ENCODE measurements around the gene WNT2B.

Gene WNT2B

GRCh38 chr1:112504661-112505399, 3.9 kb upstream of the WNT2B start:
- DNase-seq (ENCODE audit: low read depth in 2 of 2), result no peak

DNA sequence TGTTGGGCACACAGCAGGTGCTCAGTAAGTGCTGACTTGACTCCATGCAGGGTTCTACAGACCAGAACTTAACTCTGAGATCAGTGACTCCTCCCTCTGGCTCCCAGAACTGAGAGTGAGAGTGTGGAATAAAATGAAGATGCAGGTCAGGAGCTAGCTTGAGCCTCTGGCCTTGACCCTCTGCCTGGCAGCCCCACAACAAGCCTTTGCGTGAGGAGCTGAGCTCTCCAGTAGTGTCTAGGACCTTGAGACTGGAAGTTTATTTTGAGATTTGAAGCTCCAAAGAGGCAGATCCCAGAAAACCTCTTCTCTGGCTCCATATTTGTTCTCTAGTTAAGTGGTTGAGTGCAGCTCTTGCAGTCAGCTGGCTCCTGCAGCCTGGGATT, 3.4 kb upstream of the WNT2B start:
- no peak for DNase-seq (ENCODE audit: low read depth in 2 of 2)

GRCh38 chr1:112505878-112506277, 2.9 kb upstream of the WNT2B start:
- no peak for DNase-seq (ENCODE audit: low read depth in 2 of 2)

DNA sequence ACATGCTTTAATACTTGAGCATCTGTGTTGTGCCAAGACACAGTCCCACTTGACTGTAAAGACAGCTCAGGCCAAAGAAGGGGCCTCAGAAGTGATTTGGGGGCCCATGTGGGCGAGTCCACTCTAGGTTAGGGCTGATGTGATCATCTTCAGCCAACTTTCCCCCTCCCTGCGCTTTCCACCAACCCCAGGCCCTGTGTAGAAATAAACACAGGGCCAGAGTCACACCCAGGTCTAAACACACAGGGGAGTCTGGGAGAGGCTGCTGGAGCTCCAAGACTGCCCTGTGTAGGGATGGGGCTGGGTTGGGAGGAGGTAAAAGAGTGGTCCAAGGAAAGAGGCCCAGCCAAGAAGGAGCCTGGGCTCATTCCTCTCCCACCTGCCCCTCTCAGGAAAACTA, 2.5 kb upstream of the WNT2B start:
- no peak for DNase-seq (ENCODE audit: low read depth in 2 of 2)

GRCh38 chr1:112506731-112507130, 2.0 kb upstream of the WNT2B start:
- no peak for DNase-seq (ENCODE audit: low read depth in 2 of 2)

DNA sequence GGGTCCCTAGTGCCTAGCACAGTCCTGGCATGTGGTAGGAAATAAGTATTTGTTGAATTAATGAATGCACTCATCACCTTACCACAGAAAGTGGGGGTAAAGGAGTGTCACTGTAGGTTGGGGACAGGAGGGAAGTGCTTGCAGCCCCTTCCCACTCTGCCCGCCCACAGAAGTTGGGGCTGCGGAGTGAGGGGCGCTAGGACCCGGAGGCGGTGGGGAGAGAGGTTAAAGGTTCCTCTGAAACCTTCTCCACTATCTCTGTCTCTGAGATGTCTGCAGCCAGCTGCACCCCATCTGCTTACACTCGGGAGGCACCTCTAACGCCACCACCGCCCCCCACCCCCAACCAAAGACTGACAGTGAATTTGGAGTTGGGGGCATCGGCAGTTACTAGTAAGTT, 1.4 kb upstream of the WNT2B start:
- DNase-seq (ENCODE audit: low read depth in 2 of 2), result no peak

GRCh38 chr1:112507921-112508277, 866 bp upstream of the WNT2B start:
- no peak for DNase-seq (ENCODE audit: low read depth in 2 of 2)

DNA sequence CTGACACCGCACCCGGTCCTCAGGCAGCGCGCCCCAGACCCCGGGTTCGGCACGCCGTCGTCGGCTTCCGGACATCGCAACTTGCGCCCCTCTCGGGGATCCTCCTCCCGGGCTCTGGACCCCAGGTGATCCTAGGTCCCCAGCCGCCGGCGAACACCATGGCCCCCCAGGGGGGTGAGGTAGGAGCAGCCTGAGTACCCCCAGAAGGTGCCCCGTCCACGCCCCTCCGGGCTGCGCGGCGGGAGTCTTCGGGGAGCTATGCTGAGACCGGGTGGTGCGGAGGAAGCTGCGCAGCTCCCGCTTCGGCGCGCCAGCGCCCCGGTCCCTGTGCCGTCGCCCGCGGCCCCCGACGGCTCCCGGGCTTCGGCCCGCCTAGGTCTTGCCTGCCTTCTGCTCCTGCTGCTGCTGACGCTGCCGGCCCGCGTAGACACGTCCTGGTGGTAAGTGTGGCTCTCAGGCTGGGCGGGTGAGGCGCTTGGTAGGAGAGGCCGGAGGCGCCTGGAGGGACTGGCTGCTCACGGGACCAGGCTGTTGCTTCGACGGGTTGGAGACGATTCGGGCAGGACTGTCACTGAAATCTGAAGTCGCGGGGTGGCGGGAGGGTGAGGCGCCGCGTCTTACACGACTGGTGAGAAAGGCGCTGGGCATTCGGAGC, 367 bp downstream of the WNT2B start:
- DNase-seq (ENCODE audit: low read depth in 2 of 2), result no peak

- DNase-seq (ENCODE audit: low read depth in 2 of 2), result no peak
These were observed 954 bp downstream of the WNT2B start for GRCh38 chr1:112509660-112510178.

DNA sequence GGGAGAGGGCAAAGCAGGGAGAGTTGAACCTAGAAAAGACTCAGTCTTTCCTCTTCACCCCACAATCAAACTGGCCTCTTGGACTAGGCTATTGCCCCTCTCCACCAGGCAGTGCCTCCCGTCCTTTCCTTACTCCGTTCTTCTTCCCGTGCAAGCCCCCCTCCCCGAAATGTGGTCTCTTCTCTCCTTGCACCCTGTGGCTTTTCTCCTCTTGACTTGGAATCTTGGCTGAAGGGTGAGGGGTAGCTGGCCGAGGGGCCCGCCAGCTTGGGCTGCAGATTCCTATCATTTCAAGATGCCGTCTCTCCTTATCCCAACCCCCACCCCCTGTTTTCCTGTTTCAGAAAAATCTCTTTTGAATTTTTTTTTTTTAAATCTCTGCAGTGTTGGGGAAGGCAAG, 1.6 kb downstream of the WNT2B start:
- no peak for DNase-seq (ENCODE audit: low read depth in 2 of 2)

DNA sequence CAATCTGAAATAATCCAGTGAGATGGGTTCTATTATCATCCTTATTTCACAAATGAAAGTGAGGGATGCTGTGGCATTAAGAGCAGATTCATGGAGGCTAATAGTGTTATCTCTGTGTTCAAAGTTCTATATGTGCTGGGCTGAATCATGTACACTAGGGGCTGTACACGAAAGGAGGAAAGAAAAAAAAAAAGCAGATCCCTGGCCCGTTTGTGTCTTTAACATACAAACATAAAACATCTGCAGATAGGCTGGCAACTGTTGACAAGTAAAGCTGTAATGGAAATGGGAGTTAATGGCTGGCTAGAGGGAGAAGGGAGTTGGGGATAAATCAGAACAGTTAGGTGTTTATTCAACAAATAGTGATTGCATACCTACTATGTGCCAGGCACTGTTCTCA, 3.1 kb downstream of the WNT2B start:
- no peak for DNase-seq (ENCODE audit: low read depth in 2 of 2)

DNA sequence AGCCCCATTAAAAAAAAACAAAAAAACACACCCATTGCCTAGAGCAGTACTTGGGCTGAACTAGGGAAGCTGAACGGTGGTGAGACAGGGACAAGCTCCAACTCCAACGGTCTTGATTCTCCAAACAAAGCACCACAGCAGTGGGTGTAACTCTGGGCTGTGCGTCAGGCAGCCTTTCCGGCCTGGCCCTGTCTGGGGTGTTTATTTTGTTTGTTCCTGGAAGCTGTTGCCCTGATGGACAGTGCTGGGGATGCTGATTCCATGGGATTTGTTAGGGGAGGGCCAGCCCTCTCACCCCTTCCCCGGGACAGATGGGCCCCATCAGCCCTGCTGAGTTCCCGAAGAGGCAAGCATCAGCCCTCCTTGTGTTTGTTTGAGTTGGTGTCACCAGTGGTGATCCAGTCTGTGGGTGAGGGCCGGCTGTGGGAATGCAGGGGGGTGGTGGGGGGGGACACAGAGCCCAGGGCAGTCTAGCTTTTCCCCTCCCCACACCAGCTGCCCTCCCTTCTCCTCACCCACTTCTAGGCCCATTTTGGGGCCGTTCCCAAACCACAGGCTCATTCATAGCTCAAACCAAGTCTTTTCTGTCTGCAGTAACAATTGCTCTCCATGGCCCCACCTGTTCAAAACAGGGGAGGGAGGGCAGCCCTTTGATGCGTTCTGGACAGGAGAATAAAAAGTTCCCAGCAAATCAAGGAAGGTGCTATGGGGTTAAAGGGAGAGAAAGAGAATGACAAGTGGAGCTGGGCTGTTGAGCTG, 4.5 kb downstream of the WNT2B start:
- DNase-seq (ENCODE audit: low read depth in 2 of 2), result no peak

GRCh38 chr1:112514901-112515300, 6.1 kb downstream of the WNT2B start:
- DNase-seq (ENCODE audit: low read depth in 2 of 2), result no peak

DNA sequence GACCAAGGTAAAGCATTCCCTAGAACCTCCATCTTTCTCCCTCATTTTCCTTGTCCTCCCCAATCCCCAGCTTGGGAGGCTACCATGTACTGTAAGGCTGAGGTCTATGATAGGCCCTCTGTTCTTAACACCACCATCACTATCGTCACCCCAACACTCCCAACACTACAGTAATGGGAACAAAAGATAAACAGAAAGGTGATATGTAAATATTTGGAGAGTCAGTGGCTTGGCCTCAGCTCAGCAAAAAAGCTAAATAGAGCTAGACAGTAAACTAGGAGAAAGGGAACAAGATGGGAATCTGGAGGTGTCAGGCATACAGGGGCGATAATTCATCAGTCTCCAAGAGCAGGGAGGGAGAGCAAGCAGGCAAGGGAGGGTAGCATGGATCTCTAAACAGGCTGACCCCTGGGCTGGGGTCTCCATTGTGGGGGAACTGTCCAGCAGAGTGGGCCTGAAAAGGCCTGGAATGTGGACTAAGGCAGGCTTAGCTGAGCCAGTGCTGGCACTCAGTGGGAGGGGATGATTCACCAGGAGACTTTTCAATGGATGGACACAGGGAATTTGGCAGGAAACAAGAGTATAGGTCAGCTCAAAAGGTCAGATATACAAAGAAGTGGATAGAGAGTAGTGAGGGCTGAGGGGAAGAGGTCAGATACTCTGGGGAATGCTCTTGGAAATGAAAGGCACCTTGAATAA, 6.7 kb downstream of the WNT2B start:
- DNase-seq (ENCODE audit: low read depth in 2 of 2), result no peak

DNA sequence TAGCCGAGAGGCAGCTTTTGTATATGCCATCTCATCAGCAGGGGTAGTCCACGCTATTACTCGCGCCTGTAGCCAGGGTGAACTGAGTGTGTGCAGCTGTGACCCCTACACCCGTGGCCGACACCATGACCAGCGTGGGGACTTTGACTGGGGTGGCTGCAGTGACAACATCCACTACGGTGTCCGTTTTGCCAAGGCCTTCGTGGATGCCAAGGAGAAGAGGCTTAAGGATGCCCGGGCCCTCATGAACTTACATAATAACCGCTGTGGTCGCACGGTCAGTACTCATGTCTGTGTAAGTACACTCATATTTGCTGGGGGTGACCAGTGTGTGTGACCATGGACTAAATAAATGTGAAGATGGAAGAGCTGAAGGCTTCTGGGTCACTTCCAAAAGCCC, 7.4 kb downstream of the WNT2B start:
- DNase-seq (ENCODE audit: low read depth in 2 of 2), result no peak

DNA sequence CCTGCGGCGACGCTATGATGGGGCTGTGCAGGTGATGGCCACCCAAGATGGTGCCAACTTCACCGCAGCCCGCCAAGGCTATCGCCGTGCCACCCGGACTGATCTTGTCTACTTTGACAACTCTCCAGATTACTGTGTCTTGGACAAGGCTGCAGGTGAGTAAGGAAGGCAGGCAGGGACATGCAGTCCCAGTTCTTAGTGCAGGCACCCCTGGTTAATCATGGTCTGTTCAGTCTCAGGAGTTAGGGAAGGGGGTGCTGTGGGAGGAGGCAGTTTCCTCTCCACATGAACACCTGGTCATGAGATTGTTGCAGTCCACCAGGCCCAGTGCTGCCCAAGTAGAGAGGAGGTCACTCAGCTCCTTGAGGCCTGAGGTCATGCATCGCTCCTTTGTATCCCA, 8.5 kb downstream of the WNT2B start:
- no peak for DNase-seq (ENCODE audit: low read depth in 2 of 2)

DNA sequence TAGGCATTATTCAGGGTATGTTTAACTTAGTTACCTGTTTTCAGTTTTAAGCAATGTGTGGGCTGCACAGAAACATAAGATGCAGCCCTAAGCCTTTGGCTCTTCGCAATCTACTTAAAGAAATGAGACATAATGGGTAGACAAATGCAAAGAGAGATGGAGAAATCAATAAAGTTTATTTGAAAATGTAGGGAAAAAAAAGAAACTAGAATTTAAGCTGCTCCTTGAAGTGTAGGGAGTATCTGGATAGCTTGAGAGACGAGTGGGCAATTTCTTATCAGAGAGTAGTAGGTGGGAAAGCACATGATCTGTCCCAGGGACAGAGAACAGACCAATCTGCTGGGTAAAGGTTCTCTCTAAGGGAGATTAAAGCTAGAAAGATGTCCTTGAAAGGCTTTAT, 8.9 kb downstream of the WNT2B start:
- DNase-seq (ENCODE audit: low read depth in 2 of 2), result no peak

DNA sequence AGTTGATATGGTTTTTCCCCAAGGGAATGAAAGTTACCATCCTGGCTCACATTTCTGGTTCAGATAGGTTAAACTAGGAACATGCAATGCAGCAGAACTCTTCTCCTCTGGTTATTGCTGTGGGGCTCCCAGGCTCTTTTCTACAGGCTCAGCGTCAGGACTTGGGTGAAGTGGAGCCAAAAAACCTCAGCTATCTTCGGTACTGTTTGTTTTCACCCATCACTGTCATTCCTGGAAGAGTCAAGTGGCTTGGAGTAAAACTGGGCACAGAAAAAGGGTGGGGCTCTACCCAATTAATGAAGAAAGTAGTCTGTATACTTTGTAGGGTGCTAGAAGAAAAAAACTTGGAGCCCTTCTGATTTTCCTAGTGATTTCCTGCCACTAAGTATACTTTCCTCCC, 9.4 kb downstream of the WNT2B start:
- DNase-seq (ENCODE audit: low read depth in 2 of 2), result no peak

DNA sequence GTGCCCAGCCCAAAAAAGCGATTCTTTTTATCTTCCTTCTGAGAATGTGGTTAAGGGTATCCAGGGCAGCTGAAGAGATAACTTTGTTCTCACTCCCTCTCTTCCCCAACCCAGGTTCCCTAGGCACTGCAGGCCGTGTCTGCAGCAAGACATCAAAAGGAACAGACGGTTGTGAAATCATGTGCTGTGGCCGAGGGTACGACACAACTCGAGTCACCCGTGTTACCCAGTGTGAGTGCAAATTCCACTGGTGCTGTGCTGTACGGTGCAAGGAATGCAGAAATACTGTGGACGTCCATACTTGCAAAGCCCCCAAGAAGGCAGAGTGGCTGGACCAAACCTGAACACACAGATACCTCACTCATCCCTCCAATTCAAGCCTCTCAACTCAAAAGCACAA, 11.4 kb downstream of the WNT2B start:
- no peak for DNase-seq (ENCODE audit: low read depth in 2 of 2)

- no peak for DNase-seq (ENCODE audit: low read depth in 2 of 2)
These were observed 13.9 kb downstream of the WNT2B start for GRCh38 chr1:112522621-112523020.

GRCh38 chr1:112524251-112524650, 15.5 kb downstream of the WNT2B start:
- no peak for DNase-seq (ENCODE audit: low read depth in 2 of 2)

GRCh38 chr1:112524986-112525385, 16.2 kb downstream of the WNT2B start:
- no peak for DNase-seq (ENCODE audit: low read depth in 2 of 2)

Data from stimulated activated CD8-positive, alpha-beta memory T cell treated with anti-CD3 and anti-CD28 coated beads, Interleukin-2, amount 100 ng/mL, for 48 hours (primary cell).